GM21447 (cell line): Measurements from ENCODE around the gene ERMAP.
"Not testable (repeated sequence)": the region's sequence is repeated elsewhere in the genome, so short reads cannot be mapped to it uniquely, and the experiment has no call there.

Source experiments
- ATAC-seq: cut with Tn5 transposase; IDR thresholded peaks from one replicate; pipeline ENCODE4 v1.9.1; 2021; ENCODE audit not compliant: unreplicated experiment

Gene ERMAP

GRCh38 chr1:42844592-42845140, 27.7 kb downstream of the ERMAP start:
- ATAC-seq, result no peak

GRCh38 chr1:42845193-42845592, 28.3 kb downstream of the ERMAP start:
- ATAC-seq, result no peak

GRCh38 chr1:42845866-42846256, 28.9 kb downstream of the ERMAP start:
- ATAC-seq, result peak; percentile 12

GRCh38 chr1:42846257-42847110, 29.6 kb downstream of the ERMAP start, which contains the start of gene ZNF691:
ZNF691 (plus strand) TSS chr1:42846613; CDS start chr1:42849659, 3,046 bp downstream.
- peak; percentile 94 for ATAC-seq

GRCh38 chr1:42847111-42847595, 30.2 kb downstream of the ERMAP start:
- peak; percentile 3 for ATAC-seq

- no peak for ATAC-seq
Observed at GRCh38 chr1:42847721-42848460, 31.0 kb downstream of the ERMAP start.

GRCh38 chr1:42848823-42849537, 32.1 kb downstream of the ERMAP start:
- ATAC-seq, result no peak

GRCh38 chr1:42849944-42850343, 33.0 kb downstream of the ERMAP start:
- no peak for ATAC-seq

GRCh38 chr1:42851420-42851819, 34.5 kb downstream of the ERMAP start:
- no peak for ATAC-seq

- no peak for ATAC-seq
Observed at GRCh38 chr1:42851960-42852607, 35.2 kb downstream of the ERMAP start.

- no peak for ATAC-seq
Observed at GRCh38 chr1:42852608-42852980, 35.7 kb downstream of the ERMAP start.

- no peak for ATAC-seq
Observed at GRCh38 chr1:42853116-42853884, 36.4 kb downstream of the ERMAP start.

- ATAC-seq, result not testable (repeated sequence)
Observed at GRCh38 chr1:42856554-42856953, 39.6 kb downstream of the ERMAP start.

- not testable (repeated sequence) for ATAC-seq
Observed at GRCh38 chr1:42859366-42859765, 42.4 kb downstream of the ERMAP start.

GRCh38 chr1:42860339-42861013, 43.6 kb downstream of the ERMAP start:
- ATAC-seq, result no peak

GRCh38 chr1:42861014-42861399, 44.1 kb downstream of the ERMAP start:
- ATAC-seq, result no peak

GRCh38 chr1:42866549-42866948, 49.6 kb downstream of the ERMAP start:
- no peak for ATAC-seq

GRCh38 chr1:42868466-42868865, 51.5 kb downstream of the ERMAP start:
- ATAC-seq, result not testable (repeated sequence)

- not testable (repeated sequence) for ATAC-seq
Observed at GRCh38 chr1:42869254-42869653, 52.3 kb downstream of the ERMAP start.
